NOMO-1 treated with dmso at 0.1 percent for 144 hours (cell line): Measurements from ENCODE around the gene JAK2.

Experiments used
- DNase-seq: peaks from one replicate; lab custom pipeline; 2025; ENCODE audit not compliant: unreplicated experiment; lab: John Stamatoyannopoulos, UW

Gene JAK2

DNA sequence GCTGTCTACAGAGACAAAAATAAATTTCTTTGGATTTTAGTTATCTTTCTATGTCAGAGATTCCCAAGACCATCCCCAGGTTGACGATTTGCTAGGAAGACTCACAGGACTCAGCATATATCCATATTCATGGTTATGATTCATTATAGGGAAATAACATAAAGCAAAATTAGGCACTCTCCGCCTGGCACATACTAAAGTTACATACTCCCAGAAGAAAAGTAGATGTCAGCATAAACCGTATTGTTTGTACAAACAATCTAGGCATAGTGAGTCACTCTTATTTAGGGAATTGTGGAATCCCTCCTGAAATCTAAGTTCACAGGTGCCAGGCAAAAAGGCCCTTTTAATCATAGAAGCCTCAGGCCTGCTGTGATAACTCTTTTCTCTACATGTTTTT, 137.4 kb downstream of the JAK2 start:
- DNase-seq, result no peak

DNA sequence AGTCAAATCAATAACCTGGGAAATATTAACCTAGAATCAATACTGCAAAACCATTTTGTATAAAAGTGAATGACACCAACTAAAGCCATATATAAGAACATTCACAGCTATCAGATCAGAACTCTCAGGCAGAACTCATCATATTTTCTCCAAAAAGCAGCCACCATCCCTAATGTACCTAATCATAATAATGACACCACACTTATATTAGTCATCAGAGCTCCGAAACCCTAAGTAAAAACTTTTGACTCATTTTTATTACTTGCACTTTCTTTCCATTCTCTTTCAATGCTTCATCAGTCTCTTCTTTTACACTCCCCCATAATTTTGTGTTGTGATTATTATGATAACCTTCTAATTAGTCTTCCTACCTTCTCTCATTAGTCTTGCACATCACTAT, 155.1 kb downstream of the JAK2 start:
- DNase-seq, result no peak

- no peak for DNase-seq
Observed at GRCh38 chr9:5144217-5144616, 159.1 kb downstream of the JAK2 start.

GRCh38 chr9:5146241-5146640, 161.2 kb downstream of the JAK2 start:
- no peak for DNase-seq
